Mammary epithelial cell (primary cell): ENCODE data around the gene STARD13.

Experiments
- EZH2 ChIP-seq: IDR thresholded peaks from 2 replicates; pipeline ENCODE4 v1.6.1; 2012; ENCODE audit warnings: low read length, inconsistent platforms, borderline replicate concordance
- TF ChIP-seq, protein P1 (sequence below), 2 donors: IDR thresholded peaks in 1 of 2; conservative IDR thresholded peaks in 1 of 2; 2 replicates each; pipeline ENCODE4 v1.5.1; 2011 to 2012; ENCODE audit warnings: inconsistent platforms in 2 of 2, low read length in 2 of 2, mild to moderate bottlenecking in 2 of 2, control low read depth in 1 of 2, low read depth in 1 of 2; ENCODE audit not compliant: insufficient read depth in 1 of 2; ENCODE audit errors: extremely low read depth in 1 of 2

DNA sequence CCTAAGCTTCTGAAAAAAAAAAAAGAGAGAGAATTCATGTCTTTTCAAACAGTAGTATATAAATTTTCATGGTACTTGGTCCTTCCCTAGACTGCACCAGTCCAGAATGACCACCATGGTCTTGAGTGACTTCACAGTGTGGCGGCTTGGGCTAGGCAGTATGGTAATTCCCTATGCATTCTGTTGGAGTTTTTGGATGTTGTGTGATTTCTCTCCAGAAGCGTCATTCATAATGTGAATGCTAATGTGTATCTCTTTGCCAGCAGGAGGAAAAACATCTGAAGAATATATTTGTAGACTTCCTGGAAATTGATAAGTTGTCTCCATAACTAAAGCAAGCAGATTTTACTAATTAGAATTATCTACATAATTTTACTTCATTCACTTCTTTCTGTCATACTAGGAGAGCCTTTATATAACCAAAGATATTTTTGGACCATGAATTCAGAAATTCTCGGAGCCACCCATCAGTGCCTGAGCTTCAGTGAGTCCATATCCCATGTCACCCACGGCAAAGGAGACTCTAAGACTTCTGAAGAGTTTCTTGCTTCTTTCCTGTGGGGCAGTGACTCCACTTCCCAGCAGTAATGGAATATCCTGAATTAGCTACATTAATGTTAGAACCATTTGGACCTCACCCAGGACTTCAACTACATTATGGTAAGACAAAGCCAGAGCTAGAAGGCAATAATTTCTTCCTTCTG is 8.4 kb downstream of the STARD13 start:
- TF ChIP-seq EZH2, result no peak
- TF ChIP-seq, protein P1, sequence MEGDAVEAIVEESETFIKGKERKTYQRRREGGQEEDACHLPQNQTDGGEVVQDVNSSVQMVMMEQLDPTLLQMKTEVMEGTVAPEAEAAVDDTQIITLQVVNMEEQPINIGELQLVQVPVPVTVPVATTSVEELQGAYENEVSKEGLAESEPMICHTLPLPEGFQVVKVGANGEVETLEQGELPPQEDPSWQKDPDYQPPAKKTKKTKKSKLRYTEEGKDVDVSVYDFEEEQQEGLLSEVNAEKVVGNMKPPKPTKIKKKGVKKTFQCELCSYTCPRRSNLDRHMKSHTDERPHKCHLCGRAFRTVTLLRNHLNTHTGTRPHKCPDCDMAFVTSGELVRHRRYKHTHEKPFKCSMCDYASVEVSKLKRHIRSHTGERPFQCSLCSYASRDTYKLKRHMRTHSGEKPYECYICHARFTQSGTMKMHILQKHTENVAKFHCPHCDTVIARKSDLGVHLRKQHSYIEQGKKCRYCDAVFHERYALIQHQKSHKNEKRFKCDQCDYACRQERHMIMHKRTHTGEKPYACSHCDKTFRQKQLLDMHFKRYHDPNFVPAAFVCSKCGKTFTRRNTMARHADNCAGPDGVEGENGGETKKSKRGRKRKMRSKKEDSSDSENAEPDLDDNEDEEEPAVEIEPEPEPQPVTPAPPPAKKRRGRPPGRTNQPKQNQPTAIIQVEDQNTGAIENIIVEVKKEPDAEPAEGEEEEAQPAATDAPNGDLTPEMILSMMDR (conservative IDR thresholded peaks at IDR 0.05 in 1 of 2, IDR thresholded peaks at IDR 0.05 in 1 of 2; ENCODE audit: extremely low read depth in 1 of 2, insufficient read depth in 1 of 2, low read depth in 1 of 2, low read length in 2 of 2), result no peak
